Thyroid gland (tissue), 4 donors: ENCODE results near the gene DUS3L. TPM values are rescaled to one million over a fixed set of nuclear protein-coding genes. Genes with fewer than 3 reads are reported as not detected.

Source experiments
- DNase-seq, 2 donors: peaks; one replicate each; pipeline ENCODE4 v3.0.0-alpha.2; 2019
- H3K27ac ChIP-seq, 3 donors: fragments of 200-600 bp; sonication (generic); 1 replicate in 2 of 3; 2 replicates in 1 of 3; pipeline ENCODE4 v1.5.1; 2016 to 2019; ENCODE audit warnings: mild to moderate bottlenecking in 1 of 3, moderate library complexity in 1 of 3
- H3K27me3 ChIP-seq: fragments of 200-600 bp; sonication (generic); one replicate; pipeline ENCODE4 v1.5.1; 2019
- H3K36me3 ChIP-seq, 2 donors: fragments of 200-600 bp; sonication (generic); one replicate each; pipeline ENCODE4 v1.5.1; 2016 to 2019
- H3K4me1 ChIP-seq, 2 donors: fragments of 200-600 bp; sonication (generic); one replicate each; pipeline ENCODE4 v1.5.1; 2017 to 2019
- H3K4me3 ChIP-seq, 3 donors: fragments of 200-600 bp; sonication (generic); replicated peaks in 1 of 3; 1 replicate in 2 of 3; 2 replicates in 1 of 3; pipeline ENCODE4 v1.5.1; 2016; ENCODE audit warnings: mild to moderate bottlenecking in 1 of 3
- H3K9me3 ChIP-seq: fragments of 200-600 bp; sonication (generic); one replicate; pipeline ENCODE4 v1.5.1; 2017
- CTCF ChIP-seq, 6 experiments: fragments of 200-600 bp in 3 of 6; fragments of 450-650 bp in 3 of 6; sonication (generic) in 3 of 6; IDR thresholded peaks; one replicate each; pipeline ENCODE4 v1.5.1; 2016 to 2019; ENCODE audit warnings: antibody characterized with exemption in 6 of 6, mild to moderate bottlenecking in 2 of 6, inconsistent platforms in 1 of 6, moderate library complexity in 1 of 6
- POLR2A ChIP-seq, 2 donors: fragments of 450-650 bp; IDR thresholded peaks; one replicate each; pipeline ENCODE4 v1.6.1; 2017; ENCODE audit warnings: antibody characterized with exemption in 2 of 2, mild to moderate bottlenecking in 2 of 2, moderate library complexity in 1 of 2
- WGBS, 2 donors: methylation state at CpG; one replicate each; pipeline ENCODE4 v1.1.5; 2017; 5-methylcytosine and 5-hydroxymethylcytosine counted together
- intact Hi-C: fragments of 100-400 bp; cut with DNase I; formaldehyde crosslinking; loops from one replicate; pipeline ENCODE4 v1.15.1; 2023
- total RNA-seq, 4 donors: library from RNA; depleted of rRNA; stranded (reverse); fragments of >200 nt; gene quantifications; one replicate each; pipeline ENCODE4 v1.2.3, GENCODE V29; 2016

The DUS3L gene
- total RNA-seq, 4 donors from 2014 or later = 34.0 to 53.3 (median 44.9) TPM

GRCh38 chr19:5799247-5800241 is 8.6 kb upstream of the DUS3L start:
- Histone ChIP-seq H3K4me1 (peaks cover 7 to 14% of the 10 kb centered on the region in 2 donors), H3K27ac (no peak overlapping the region), H3K27me3 (peaks cover 3% of the 10 kb centered on the region), H3K4me3 (no peak overlapping the region), H3K36me3 (no peaks in the 10 kb centered on the region), H3K9me3 (no peaks in the 10 kb centered on the region)
- intact Hi-C loops = loop anchor here (10.0 kb wide), 1 partner anchor 165 kb away; no protein-coding TSS in a partner anchor
- TF ChIP-seq POLR2A (IDR thresholded peaks at IDR 0.05) (no peak), CTCF (IDR thresholded peaks at IDR 0.05) (no peak)
- 67 to 76% methylated on average over 28 to 36 of the region's 37 CpGs for WGBS, 2 donors
- no peak for DNase-seq

GRCh38 chr19:5798244-5798643 is 7.3 kb upstream of the DUS3L start:
- intact Hi-C loops = no loop called here
- Histone ChIP-seq H3K27ac (no peak overlapping the region), H3K27me3 (no peaks in the 10 kb centered on the region), H3K36me3 (no peaks in the 10 kb centered on the region), H3K4me1 (peaks cover 0 to 5% of the 10 kb centered on the region in 2 donors), H3K9me3 (no peaks in the 10 kb centered on the region), H3K4me3 (no peak overlapping the region)
- no peak for DNase-seq
- 65 to 70% methylated on average over 8 of the region's 8 CpGs for WGBS, 2 donors
- TF ChIP-seq CTCF (IDR thresholded peaks at IDR 0.05) = no peak
- TF ChIP-seq POLR2A (IDR thresholded peaks at IDR 0.05) = no peak

GRCh38 chr19:5795382-5795919 is 4.5 kb upstream of the DUS3L start:
- 88 to 89% methylated on average over 7 of the region's 7 CpGs for WGBS, 2 donors
- intact Hi-C loops = no loop called here

GRCh38 chr19:5793188-5793587 is 2.2 kb upstream of the DUS3L start:
- H3K36me3 ChIP-seq = peaks cover 17 to 20% of the 10 kb centered on the region in 2 donors
- no peak for DNase-seq
- no peak overlapping the region for H3K27ac ChIP-seq
- WGBS, 2 donors = 85 to 91% methylated on average over 3 of the region's 3 CpGs
- H3K4me3 ChIP-seq = no peak overlapping the region
- H3K9me3 ChIP-seq = no peaks in the 10 kb centered on the region
- TF ChIP-seq CTCF (IDR thresholded peaks at IDR 0.05) (no peak), POLR2A (IDR thresholded peaks at IDR 0.05) (no peak)
- no peaks in the 10 kb centered on the region for H3K27me3 ChIP-seq
- intact Hi-C loops = loop anchor here (5.0 kb wide), 1 partner anchor 109 kb away; the partner anchor contains the start of genes NDUFA11 and VMAC
- peaks cover 5 to 7% of the 10 kb centered on the region in 2 donors for H3K4me1 ChIP-seq

More at GRCh38 chr19:5795382-5795919, 4.5 kb upstream of the DUS3L start:
- no peak overlapping the region for H3K4me3 ChIP-seq
- H3K27ac ChIP-seq = no peak overlapping the region
- no peaks in the 10 kb centered on the region for H3K4me1 ChIP-seq
- no peaks in the 10 kb centered on the region for H3K36me3 ChIP-seq
- H3K27me3 ChIP-seq = no peaks in the 10 kb centered on the region
- TF ChIP-seq POLR2A (IDR thresholded peaks at IDR 0.05) (no peak), CTCF (IDR thresholded peaks at IDR 0.05) (no peak)
- no peaks in the 10 kb centered on the region for H3K9me3 ChIP-seq
- DNase-seq = no peak
